Kidney glomerular epithelial cell (primary cell): Measurements from ENCODE around the gene FAM174C.

ENCODE experiments used
- DNase-seq: peaks from one replicate; lab custom pipeline; 2025; lab: John Stamatoyannopoulos, UW

Gene FAM174C

DNA sequence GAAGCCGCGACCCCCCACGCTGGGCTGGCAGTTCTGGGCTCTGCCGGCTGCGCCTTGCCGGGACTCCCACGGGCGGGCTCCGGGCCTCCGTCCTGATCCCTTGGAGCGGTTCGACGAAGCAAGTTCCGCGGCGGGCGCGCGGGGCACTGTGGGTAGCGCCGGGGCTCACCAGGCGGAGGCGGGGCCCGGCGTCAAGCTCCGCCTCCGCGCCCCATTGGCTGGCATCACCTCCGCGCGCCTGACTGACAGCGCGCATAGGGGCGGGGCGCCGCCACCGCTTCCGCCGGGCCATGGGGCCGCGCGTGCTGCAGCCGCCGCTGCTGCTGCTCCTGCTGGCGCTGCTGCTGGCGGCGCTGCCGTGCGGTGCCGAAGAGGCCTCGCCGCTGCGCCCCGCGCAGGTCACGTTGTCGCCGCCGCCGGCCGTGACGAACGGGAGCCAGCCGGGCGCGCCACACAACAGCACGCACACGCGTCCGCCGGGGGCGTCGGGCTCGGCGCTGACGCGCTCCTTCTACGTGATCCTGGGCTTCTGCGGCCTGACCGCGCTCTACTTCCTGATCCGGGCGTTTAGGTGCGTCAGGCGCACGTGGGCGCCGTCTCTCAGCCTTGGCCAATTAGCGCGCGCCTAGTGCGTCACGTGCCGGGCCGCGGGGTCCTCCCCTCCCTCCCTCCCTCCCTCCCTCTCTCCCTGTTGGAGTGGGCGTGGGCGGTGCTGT, at the start of gene FAM174C:
Gene FAM174C, plus strand, starts transcription at position 271 of the 716 bp plus-strand sequence. Its CDS starts 20 bp downstream, at position 291.
- DNase-seq = peak; percentile 84

DNA sequence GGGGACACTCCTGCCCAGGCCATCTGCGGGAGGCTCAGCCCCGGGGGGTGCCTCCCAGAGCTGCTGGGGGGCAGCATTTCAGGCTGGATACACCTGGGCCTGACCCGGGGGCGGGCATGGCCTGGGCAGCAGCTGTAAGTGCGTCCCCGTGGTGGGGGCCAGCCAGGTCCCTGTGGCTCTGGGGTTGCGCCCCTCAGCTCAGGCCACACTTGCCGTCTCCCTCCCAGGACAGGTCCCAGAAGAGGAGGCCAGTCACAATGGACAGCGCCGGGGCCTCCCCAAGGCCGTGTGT, 49.2 kb upstream of the FAM174C start:
- DNase-seq = no peak

DNA sequence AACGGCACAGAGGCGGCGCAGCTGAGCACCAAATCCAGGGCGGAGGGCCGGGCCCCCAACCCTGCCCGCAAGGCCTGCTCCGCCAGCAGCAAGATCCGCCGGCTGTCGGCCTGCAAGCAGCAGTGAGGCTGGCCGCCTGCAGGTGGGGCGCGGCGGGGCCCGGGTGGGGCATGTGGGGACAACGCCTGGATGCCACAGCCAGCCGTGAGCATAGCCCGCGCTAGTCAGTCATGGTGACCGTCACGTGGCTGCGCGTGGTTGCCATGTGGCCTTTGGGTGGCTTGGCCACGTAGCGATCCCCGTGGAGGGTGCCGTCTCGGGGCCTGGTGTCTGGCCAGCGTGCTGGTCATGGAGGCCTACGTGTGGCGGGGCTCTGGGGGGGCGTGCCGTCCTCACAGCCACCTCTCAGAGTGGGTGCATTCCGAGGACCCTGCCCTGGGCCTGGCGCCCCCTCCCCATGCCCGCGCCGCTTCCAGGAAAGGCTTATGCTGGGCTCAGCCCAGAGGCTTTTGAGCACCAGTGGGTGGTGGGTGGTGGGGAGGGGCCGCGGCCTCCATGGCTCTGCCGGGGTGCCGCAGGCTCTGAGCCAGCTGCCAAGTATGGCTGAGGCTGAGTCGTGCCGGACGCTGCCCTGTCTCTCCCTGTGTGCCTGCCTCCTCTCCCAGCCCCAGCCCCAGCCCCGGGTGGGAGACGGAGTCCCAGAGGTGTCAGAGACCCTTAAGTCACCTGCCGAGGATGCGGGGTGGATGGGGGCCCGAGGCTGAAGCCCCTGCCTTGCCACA, 48.6 kb upstream of the FAM174C start:
- no peak for DNase-seq

DNA sequence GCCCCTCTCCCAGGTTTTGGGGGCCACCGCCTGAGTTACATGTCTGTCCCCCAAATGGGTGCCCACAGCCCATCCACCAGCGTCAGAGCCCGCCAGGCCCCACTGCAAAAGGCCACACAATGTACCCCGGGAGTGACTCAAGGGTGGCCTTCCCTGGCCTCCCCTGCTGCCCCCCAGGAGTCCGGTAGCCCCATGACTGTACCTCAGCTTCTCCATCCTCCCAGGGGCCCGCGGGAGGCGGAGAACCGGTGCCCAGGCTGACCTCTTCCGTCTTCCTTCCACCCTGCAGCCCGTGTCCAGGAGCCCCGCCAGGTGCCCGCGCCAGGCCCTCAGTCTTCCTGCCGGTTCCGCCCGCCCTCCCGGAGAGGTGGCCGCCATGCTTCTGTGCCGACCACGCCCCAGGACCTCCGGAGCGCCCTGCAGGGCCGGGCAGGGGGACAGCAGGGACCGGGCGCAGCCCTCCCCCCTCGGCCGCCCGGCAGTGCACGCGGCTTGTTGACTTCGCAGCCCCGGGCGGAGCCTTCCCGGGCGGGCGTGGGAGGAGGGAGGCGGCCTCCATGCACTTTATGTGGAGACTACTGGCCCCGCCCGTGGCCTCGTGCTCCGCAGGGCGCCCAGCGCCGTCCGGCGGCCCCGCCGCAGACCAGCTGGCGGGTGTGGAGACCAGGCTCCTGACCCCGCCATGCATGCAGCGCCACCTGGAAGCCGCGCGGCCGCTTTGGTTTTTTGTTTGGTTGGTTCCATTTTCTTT, 47.9 kb upstream of the FAM174C start:
- no peak for DNase-seq

DNA sequence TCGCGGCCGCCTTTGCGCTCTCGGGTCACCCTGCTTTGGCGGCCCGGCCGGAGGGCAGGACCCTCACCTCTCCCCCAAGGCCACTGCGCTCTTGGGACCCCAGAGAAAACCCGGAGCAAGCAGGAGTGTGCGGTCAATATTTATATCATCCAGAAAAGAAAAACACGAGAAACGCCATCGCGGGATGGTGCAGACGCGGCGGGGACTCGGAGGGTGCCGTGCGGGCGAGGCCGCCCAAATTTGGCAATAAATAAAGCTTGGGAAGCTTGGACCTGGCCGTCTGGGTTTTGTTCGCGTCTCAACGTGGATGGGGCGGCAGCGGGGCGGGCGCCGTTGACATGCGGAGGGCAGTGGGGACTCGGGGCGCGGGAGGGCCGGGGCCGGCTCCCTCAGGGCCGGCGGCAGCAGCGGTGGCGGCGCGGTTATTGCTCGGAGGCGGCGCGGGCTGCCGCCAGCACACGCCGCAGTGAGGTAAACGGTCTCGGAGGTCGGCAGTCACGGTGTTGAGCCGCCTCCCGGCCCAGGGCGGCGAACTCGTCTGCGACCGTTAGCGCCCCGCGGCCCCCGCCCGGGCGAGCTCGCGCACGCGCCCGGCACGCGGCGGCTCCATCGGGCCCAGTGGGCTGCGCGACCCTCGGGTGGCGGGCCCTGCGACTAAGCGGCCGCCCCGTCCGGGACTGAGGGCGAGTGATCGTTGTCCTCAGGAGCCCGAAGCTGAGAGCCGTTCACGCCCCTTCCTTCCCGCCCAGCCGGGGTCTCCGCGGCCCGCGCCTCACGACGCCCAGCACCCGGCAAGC, 47.0 kb upstream of the FAM174C start:
- DNase-seq = no peak

DNA sequence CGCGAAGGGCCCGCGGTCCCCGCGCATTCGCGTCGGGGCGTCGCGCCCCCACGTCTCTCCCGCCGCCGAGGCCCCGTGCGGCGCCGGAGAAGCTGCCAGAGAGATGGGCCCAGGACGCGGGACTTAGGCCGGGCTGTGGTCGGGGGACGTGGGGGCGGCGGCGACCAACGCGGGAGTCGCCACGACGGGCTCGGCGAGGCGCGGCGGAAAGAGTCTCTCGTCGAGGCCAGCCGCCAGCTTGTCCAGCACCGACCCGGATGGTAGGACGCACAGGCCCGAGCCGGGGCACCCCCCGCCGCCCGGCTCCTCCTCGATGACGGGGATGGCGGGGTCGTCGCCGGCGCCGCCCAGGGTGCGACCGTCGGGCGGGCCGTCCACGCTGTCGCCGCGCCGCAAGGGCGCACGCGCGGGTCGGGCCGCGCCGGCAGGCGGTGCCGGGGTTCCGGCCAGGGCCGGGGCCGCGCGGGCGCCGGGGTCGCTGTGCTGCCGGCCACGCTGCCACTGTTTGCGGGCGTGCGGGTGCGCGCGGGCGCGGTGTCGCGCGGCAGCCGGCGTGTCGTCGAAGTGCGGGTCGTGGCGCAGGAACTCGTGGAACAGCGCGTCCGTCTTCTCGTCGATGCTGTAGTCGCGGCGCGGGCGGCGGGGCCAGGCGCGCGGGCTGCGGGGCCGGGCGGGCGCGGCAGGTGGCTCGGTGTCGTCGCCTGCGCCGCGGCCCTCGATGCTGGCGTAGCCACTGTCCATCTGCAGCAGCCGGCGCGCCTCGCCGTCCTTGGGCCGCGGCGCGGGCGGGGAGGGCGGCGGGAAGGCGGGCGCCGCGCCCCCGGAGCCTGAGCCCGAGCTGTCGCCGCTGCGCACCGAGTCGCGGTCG, 46.0 kb upstream of the FAM174C start:
- DNase-seq = no peak

DNA sequence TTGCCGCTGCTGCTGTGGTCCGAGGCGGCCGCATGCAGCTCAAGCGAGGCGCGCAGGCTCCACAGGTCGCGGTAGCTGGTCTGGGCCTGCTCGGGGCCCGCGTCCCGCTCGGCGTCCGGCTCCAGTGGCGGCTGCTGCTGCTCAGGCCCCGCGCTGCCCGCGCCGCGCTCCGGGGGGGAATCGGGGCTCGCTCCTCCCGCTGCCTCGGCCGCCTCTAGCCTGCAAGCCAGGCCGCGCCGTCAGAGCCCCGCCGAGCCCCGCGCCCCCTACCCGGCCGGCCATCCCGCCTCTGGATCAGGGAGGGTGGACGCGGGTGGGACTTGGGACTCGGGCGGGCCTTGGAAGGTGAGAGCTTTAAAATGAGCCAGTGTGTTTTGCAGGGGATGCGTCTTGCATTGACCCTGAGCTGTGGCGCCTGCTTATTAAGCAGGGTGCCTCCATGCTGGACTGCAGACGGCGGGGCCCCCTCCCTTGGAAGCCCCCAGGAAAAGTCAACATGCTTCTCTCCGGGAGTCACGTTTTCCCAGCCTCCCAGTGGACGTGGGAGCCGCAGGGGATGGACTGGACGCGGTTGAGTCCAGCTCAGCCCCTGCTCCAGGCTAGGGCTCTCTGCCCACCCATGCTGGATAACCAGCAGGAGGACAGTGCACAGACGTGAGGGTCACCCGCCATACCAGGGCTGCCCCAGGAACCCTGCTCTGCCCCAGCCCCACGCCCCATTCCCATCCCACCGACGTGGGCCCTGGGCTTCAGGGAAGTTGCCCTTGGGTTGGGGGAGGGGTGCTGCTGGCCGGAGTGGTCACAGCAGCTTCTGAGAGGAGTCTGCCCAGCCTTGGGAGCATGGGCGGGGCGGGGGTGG, 45.2 kb upstream of the FAM174C start:
- DNase-seq = no peak

DNA sequence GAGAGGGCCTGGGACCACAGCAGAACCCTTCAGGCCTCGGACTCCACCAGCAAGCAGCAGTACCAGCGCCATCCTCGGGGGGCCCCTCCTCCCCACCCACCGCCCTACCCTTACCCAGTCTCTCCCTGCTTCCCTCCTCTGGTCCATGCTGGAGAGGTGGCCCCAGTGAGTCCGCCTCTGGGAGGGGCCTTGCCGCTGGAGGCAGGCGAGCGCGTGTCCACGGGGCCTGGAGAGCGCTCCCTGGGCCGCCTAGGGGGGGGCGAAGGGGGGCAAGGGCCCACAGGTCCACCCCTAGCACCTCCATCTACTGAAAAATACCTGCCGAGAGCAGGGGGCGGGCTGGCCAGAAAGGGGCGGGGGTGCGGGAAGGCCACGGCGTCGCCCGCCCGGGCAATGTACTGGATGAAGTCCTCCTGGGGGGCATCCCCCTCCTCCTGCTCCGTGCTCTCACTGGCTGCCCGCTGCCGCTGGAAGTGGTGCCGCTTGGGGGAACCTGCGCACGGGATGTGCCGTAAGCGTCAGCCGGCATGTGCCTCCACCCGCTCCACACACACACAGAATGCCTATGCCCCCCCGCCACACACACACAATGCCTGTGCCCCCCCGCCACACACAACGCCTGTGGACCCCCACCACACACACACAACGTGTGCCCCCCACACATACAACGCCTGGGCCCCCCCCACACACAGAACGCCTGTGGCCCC, 44.4 kb upstream of the FAM174C start:
- DNase-seq = no peak

DNA sequence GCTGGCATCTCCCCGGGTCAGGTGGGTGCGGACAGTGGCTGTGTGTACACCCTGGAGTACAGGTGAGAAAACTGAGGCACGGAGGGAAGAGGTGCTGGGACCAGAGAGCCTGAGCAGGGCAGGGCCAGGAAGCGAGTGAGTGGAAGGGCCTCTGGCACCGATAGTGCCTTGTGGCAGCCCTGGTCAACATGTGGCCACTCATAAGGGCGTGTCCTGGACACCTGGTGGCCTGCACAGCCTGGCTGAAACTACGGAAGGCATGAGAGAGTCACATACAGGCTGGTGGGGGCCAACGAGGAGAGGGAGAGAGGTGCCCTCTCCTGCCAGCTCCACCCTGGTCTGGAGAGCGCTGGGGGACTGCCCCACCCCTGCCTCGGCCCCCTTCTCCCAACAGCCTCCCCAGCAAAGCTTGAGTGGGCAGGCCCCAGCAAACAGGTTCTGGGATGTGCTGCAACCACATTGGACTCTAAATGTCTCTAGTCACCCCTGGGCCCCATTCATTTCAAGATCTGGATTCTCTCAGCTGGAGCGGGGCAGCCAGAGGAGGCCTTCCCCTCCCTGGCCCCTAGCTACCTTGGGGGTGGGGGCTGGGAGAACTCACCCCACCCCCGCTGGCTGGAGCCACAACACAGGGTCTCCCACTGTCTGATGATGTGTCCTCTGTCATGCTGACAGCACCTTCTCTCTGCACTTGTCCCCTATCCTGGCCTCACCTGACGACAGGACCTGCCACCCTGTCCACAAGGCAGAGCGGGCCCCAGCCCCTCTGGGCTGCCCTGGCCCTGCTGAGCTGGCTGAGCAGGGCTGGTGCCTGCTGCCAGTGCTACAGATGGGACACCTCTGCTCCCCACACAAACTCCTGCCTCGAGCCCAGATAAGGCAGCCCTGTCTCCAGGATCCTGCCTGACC, 43.3 kb upstream of the FAM174C start:
- no peak for DNase-seq

DNA sequence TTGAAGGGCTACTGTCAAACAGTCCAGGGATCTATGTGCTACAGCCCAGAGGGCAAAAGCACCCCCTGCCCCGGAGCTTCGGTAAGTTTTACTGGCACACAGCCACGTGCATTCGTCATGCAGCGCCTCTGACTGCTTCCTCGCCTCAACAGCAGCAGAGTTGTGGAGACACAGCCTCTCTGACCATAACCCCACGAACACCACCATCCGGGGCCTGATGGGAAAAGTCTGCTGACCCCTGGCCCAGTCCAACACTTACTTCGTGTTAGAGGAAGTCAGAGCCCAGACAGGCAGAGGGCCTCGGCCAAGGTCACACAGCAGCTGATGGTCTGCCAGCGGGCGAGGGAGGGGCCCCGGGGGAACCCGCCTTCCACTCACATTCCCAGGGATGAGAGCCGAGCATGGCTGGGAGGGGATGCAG, 42.7 kb upstream of the FAM174C start:
- DNase-seq = no peak

DNA sequence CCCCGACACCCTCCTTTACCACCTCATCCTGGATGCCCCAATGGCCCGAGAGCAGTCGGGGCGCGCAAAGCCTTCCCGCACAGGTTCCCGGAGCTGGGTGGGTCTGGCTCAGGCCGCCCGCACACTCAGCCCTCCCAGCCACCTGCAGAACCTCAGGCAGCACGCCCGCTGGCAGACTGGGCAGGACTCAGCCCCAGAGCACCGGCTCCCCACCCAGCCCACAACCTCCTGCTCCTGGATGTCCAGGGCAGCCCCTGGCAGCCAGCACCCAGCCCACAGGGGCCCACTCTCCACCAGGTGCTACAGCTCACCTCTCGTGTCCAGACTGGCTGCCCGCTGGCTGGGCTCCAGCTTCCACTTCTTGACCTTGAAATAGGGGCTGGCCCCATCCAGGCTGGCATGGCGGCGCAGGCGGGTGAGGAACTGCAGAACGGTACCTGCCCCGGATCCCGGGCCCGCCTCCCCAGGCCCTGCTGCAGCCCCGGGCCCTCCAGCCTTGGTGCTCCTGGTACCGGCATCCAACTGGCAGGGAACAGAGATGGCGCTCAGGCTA, 42.1 kb upstream of the FAM174C start:
- no peak for DNase-seq

DNA sequence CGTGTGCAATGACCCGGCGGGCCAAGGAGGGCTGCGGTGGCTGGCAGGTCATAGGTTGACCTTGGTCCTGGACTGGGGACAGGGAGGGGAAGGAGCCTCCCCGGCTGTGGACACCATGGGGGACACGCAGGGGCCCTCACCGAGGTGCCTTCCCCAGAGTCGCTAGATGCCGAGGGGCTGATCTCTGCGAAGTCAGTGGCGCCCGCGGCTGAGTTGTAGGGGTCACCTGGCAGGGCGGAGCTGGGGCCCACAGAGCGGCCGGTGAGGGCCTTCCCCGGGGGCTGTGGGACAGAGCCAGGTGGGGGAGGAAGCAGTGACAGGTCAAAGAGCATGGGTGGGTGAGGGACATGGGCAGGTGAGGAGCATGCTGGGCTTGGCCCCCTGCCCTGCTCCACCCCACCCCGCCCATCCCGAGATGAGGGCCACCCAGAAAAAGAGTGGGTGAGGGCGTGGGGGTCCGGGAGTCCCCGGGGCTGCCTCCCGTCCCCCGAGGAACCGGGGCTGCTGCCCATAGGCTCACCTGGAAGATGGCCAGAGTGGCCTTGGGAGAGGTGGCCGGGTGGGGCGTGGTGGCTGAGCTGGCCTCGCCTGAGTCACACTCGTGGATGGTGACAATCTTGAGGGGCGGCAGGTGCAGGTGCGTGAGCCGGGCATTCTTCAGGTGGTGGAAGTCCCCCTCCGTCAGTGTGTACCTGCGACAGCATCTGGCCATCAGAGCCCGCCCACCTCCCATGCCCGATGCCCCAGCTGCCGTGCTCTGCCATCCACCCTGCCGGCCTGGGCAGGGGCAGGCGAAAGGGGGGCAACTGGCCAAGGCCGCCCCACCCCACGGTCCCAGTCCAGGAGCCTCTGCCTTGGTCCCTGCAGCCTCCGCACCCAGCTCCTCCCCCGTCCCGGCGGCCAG, 41.0 kb upstream of the FAM174C start:
- DNase-seq = no peak

DNA sequence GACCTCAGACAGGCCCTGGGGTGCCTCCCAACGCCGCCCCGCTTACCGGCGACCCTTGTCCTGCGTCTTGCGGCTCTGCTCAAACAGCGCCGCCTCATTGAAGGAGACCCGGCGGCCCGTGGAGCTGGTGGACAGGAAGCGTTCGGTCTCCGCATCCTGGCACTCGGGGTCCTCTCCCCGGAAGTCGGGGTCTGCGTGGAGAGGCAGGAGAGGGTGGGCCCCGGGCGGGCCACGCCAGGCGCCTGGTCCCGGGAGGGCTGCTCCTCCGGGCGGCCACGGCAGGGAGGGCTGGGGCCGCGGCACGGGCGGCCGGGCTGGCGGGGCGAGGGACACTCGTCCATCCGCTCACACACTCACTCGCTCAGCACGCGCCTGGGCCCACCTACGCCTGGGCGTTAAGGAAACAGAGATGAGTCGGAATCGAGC, 40.4 kb upstream of the FAM174C start:
- DNase-seq = no peak

DNA sequence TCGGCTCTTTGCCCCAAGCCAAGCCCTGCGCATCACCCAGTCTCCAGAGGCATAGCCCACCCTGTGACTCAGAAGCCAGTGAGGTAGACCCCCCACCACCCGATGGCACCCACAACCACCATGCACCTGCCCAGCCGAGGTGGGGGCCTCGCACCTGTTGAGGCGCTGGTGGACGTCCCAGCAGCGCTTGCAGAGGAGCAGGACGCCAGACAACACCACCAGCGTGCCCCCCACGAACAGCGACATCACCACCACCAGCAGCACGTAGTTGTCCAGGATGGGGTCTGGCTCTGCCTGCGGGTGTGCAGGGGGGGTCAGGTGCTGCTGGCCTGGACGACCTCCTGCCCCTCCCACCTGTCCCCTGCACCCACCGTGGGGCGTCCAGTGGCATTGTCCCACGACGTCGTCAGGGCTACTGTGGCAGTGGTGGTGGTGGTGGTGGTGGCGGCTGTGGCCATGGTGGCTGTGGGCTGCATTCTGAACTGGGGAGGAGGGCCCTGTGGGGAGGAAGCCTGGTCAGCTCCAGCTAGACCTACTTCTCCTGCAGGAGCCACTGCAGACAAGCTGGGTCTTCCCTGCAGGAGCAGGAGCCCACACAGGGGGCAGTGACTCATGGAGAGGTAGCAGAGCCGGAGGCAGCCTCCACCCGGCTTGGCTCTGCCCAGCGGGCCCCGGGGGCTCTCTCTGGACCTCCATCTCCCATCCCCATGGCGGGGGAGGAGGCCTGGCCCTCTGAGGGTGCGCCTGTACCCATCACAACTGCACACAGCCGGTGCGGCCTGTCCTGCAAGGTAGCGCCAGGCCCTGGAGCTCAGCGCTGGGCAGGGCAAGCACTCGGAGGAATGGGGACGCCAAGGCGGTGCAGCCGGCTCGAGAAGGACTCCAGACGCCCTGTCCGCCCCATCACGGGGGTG, 39.4 kb upstream of the FAM174C start:
- DNase-seq = no peak

DNA sequence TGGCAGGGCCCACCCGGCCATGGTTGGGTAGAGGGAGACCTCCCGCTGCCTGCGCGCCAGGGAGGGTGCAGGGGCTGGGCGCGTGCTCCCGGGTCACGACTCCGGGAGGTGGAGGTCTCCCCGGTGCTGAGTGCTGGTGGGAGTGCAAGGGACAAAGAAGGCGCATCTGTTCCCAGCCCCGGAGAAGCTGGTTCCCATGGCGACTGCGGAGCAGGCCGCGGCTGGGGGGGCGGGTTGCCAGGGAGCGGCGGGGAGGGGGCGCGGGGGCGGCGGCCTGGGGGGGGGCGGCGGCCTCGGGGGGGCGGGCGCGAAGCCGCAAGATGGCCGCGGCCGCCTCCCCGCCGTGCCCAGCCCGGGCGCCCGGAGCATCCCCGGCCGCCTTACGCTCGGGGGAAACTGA, 38.8 kb upstream of the FAM174C start:
- DNase-seq = no peak
